ENCODE measurements around the gene NECTIN1.

The NECTIN1 gene

DNA sequence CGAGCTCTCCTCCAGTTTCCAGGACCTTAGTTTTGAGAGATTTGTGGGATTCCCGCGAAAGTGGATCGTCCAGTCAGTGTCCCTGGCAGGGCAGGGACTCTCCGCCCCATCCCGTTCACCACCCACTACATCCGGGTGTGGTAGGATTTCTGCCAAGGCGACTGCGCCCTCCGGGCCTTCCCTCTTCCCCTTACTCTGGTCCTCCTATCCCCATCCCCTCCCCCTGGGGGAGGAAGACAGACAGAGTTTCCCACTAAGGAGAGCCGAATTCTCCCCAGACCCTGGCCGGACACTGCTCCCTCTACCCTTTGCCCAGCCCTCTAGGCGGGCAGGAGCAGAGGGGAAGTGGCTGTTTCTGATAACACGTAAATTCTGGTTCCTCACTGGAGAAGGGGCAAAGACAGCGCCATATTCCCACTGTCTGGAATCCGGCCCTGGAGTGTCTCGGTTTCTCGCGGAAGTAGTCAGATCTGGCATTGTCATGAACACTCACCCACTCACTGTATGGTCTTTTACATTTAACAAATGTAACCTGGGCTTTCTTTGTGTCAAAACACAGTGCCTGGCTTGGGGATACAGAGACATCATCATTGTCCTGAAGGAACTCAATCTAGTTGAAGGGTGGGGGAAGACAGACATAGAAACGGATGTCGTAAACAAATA, 1.1 kb upstream of the NECTIN1 start:
- DNase-seq = peak; percentile 62

DNA sequence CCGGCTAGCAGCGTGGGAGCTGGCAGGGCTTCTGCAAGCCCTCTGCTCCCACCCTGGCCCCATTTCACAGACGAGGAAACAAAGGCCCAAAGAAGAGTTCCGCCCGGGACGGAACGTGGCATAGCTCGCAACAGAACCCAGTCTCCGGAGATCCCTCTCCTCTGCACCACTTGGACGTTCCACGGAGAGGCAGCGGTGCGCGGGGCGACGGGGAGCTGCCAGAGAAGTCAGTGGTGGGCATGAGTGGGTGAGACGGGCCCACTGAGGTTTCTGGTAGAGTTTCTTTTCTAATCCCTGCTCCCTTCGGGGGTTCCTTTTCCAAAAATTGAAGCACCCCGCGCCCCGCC, 554 bp upstream of the NECTIN1 start:
- DNase-seq = no peak

DNA sequence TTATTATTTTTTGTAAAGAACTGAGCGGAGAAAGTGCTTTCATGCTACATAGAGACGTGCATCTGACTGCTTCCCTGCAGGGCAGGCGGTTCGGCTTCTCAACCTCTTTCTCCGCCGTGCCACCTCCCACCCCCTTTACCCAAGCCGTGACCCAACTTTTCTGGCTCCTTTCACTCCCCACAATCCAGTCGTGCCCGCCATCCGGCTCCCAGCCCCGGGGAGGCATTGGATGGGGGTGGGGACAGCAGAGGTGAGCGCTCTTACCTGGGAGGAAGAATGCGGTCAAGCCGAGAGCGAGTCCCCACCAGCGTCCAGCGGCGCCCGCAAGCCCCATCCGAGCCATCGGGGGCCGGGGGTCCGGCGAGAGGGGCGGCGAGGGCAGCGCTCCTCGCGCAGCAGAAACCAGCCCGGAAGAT, 781 bp downstream of the NECTIN1 start:
- DNase-seq = no peak

DNA sequence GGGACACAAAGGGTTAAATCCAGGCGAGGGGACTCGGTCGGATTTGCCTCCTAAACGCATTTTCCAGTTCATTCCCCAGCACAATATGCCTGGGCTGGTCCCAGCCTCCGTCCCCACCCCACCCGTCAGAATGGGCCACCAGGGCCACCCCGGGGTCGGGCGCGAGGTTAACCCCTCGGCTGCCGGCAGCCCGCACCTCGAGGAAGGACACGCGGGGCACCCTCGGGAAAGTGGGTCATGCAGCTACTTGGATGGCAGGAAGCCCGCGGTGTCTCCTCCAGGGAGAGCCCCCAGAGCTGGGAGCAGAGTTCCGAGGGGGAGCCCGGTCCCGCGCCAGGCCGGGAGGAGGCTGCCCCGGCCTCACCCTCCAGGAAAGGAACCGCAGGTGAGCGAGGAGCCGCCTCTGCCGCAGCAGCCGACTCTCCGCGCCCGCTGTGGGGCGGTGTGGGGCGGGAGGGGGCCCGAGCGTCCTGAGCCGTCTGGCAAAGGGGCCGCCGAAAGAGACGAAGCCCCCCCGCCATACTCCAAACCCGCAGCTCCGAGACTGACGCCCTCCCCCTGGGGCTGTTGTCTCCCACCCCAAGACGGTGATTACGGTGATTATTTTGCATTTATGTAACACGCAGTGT, 1.4 kb downstream of the NECTIN1 start:
- no peak for DNase-seq

DNA sequence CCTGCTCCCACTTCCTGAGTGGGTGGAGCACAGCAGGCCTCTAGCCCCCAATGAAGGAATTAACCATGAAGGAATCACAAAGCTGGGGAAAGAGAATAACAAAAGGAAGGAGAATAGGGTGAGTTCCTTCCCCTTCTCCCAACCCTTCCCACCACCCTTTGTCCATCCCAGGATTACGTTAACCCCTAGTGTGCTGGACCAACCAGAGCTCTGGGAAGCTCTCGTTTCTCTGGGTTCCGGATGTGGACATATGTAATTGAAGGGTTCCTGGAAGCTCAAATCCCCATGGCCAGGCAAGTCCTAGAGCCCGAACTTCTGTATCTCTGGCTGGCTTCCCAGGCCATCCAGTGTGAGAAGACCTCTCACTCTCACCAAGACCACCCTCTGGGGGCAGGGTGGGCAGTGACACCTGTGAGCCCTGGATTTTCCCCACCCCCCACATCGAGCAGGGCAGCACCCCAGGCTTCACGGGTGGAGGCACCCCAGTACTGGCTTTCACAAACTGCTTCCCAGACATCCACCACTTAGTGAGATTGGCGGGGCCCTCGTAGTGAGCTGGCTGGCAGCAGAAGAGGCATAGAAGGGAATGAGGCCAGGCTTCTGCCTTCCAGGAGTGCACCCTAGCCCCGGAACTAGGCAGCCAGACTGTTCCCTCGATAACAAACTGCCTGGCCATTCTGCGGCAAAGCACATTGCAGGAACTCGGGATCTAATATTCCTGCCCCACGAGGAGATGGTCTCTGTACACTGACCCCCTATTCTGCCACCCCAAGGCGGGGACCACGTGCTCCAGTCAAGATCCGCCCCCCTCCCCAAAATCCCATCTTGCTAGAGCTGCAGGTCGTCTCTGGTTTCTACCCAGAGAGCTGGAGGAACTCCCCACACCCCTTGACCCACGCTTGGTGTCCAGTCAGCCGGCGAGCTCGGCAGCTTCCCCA, 2.1 kb downstream of the NECTIN1 start:
- no peak for DNase-seq

DNA sequence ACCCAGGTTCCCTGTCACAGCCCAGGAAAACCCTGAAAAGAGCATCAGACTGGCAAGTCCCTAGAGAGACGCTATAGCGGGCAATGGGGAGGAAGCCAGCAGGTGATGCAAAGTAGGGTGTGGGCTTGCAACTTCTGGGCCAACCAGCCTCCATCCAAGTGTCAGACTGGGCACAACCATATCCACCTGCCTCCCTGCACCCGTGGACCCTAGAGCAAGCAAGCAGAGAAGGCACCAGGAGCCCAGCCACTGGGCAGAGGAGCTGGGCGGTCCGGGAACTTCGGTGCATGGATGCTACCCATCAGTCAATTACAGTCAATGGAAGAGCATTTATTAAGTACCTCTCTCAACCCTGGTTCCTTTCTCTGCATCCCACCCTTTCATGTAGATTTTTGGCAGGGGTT, 2.8 kb downstream of the NECTIN1 start:
- no peak for DNase-seq

DNA sequence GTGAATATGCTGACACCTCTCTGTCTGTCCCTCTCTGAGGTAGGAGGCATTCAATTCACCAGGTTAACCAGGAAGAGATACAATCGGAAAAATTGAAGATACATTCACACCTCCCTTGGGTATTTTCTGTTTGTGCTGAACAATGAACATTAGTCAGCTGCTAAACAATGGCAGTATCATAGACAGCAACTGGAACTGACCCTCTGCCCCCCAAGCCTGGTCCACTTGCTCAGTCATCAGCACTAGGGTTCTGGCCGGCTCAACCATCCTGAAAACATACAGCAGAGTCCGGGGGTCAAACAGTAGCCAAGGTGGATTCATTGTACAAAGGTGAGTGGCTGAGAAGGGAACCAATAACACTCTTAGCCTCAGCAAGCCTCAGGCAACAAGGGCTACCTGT, 4.0 kb downstream of the NECTIN1 start:
- no peak for DNase-seq

DNA sequence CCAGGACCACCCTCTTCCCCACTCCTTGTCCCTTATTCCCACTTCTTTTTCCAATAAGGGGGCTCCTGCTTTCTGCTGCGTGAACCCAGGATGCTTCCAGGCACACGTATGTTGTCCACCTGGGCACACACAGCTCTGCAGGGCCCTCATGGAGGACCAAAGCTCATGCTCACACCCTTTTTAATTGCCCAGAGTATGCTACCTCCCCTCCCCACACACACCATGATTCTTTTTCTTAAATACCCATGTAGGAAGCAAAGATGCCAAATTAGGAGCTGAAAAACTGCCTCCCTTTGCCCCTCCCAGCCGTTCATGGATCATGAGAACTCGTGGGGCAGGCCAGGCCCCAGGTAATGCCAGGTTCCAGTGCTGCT, 5.1 kb downstream of the NECTIN1 start:
- DNase-seq = no peak

DNA sequence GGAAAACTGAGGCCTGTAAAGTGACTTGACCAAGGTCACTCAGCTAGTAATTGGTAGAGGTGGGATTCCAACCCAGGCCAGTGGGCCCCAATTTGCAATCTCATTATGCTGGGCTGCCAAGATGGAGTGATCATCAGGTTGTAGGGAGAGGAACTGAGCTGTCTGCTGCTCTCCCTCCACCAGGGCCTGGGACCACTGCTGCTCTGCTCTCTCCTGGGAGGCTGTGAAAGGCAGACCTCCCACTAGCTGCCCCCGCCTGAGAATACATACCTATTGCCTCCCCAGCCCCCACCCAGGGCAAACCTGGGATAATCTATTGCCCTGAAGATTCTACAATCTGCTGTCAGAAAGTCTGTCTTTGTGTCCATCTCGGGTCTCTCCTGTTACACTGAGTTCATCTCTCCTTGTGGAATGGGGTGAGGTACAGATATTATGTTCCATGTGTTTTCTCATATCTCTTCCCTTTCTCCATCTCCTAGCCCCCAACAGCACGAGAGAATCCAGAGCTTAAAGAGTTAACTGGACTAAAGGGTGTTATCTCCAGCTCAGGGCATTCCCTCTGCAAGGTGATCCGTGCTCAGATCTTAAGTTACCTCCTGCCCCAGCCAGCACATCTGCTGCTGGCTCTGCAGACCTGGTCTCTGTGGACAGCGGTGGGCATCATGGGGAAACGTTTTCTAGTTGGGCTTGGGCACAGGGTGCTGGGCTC, 5.6 kb downstream of the NECTIN1 start:
- no peak for DNase-seq

DNA sequence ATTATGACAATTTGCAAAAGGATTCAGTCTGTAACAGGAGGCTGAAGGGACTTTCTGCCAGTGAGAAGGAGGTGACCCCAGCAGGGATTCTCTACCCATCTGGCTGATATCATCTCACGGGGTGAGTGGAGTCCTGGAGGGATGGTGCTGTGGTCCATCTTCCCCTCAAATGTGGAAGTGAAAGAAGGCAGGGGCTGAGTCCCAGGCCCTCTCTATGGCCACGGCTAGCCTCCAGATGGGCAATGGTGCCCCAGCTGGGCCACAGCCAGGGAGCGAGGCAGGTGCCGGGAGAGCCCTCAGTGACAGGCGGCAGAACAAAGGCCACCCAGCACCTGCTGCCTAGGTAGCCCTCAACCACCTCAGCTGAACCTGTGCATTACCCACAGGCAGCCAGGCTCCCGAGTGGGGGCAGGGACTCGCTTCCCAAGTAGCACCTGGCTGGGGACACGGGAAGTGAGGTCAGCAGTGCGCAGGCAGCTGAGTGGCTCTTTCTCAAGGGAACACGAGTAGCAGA, 6.7 kb downstream of the NECTIN1 start:
- DNase-seq = no peak

DNA sequence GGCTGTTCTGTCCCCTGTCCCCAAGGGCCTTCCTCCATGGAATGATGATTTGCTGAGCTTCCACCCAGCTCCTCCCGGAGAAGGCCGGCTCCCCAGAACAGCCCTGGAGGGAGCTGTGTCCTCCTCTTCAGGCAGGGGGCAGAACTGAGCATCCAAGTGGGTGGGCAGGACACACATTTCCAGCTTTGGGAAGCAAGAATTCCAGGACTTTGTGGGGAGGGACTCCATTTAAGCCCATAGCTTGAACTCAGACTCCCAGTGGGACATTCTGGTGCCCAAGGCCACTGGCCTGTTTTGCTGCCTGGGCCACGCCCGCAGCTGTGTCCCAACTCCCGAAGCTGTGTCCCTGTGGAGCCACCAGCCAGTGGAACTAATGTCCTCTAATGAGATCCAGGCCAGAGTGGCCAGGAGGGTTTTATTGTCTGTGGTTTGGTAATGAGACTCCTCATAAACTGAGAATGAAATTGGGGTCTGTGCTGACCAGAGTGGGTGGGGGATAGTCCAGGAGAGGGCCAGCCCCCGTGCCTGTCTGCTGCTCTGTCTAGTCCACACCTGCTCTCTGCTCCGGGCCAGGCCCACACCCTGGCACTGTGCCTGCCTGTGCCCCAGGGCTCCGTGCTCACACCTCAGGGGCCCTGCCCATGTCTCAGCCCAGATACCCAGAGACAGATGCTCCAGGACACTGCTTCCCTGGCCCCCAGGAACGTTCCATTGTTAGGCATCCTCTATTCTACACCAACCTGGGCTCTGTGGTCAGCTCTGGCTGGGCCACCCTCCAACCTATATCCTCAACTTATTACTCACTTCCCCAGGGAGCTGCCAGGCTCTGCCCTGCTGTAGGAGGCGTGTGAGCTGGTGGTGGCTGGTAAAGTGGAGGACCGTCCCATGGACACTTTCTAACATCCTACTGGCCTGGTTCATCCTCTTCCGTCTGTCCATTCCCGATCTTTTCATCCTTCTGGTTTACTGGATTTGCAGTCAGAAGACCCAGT, 7.6 kb downstream of the NECTIN1 start:
- DNase-seq = peak; percentile 50

DNA sequence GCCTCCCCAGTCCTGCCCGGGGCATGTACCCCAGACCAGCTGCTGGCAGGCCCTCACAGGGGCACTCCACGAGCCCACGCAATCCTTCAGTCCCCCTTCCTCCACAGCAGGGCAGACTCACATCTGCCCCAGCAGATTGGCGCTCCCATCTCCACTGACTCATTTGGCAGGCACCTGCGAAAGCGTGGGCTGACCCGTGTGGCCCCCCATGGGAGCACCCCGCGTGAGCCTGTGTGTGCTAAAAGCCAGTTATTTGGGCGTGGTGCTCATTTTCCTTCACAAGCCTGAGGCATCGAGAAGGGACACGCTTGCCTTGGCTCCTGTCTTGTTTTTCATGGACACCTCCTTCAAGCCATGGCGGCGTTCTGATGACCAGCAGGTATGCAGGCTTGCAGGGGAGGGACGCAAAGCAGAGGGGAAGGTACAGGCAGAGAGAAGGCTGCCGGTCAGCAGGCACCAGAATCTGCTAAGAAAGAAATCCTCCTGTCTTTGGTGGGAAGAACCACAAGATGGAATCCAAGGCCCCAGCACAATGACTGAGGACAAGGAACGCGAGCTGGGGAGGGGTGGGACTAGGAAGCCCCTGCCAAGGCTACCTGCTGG, 8.6 kb downstream of the NECTIN1 start:
- no peak for DNase-seq

DNA sequence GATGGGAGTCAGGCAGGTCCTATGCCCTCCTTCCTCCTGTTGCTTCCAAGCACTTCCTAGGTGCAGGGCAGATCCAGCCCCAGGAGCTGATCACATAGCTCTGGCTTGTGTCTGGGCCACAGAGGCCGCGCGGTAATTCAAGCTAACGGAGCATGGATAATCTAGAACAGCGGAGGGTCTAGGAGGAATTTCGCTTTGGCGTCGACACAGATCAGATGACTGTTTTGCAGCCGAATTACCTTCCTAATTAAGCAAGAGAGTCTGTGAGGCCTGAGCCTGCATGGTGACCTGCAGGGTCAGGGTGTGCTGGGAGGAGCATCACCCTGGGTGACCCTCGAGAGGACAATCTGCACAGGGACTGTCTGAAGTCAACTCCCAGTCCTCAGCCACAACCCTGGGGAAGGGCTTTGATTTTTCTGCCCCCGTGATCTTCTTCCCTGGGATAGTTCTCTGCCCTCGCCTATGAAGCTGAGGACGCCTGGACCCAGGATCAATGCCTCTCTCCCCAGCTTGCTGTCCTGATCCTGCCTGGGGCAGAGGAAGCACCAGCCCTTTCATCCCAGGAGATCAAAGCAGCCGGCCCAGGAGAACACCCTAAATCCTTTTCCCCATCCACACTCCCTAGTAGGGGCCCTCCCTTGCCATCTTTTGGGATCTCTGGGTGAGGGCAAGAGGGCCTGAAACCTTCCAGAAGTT, 11.0 kb downstream of the NECTIN1 start:
- DNase-seq = no peak

DNA sequence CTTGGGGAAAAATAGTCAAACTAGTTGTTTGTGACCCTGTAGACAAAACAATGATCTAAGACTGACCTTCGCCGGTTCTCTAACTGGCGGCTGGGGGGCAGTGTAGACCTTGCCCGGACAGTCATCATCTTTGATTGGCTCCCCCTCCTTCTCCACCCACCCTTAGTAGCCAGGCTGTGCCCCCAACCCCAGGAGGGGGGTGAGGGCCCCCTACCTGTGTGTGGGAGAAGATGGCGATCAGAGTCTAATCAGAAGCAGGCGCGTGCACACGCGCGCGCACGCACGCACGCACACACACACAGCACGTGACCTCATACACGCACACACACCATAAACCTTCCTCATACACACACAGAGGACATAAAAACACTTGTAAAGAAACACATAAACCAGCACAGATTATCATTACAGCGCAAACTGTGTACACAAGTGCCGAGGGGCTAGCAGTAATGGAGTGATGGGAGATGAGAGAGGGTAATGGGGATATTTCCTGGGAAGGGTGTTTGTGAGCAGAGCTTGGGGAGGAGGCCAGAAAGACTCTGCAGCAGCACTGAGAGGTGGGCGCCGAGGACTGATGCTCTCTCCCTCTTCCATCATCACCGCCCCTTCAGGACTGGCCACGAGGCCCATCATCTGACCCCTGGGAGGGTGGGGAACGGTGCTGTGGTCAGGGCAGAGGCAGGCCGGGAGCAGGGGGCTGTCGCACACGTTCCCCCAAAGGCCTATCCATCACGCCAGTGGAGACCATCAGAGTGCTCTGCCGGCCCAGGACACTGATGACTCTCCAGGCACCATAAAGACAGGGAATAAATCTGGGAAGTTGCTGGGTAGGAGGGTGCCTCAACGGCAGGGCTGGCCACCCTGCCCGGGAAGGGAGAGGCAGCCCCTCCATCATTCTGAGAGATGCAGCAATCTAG, 12.2 kb downstream of the NECTIN1 start:
- no peak for DNase-seq

DNA sequence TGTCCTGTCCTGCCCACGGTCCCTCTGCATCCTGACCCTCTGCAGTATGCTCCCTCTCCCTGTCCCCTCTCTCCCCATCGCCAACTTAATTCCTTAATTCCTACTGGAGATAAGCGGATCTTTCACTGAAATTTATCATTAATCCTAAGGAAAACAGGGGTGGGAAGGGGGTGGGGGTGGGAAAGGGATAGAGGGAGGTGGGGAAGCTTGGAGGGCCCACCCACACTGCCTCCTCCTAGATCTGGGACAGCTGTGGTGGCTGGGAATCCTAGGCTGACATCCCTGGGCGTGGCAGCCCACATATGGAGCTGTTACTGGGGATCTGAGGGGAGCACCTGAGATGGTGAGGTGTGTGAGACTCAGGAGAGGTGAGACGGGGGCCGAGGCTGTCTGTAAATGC, 14.4 kb downstream of the NECTIN1 start:
- DNase-seq = no peak

DNA sequence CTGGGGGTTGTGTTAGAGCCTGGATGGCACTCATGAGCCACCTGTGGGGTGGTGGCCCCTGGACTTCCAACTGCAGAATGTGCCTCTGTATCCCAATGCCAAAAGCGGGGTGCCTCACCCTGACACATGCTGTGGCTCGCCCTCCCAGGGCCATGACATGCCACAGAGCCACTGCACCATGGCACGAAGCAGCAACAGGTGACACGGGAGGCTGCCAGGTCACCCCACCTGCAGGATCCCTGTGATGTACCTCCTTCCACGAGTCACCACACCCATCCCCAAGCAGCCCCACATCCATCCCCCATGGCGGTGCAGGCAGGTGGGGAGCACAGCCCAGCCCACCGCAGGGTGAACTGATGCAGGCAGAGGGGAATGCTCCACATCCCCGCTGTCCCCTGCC, 14.8 kb downstream of the NECTIN1 start:
- DNase-seq = no peak

DNA sequence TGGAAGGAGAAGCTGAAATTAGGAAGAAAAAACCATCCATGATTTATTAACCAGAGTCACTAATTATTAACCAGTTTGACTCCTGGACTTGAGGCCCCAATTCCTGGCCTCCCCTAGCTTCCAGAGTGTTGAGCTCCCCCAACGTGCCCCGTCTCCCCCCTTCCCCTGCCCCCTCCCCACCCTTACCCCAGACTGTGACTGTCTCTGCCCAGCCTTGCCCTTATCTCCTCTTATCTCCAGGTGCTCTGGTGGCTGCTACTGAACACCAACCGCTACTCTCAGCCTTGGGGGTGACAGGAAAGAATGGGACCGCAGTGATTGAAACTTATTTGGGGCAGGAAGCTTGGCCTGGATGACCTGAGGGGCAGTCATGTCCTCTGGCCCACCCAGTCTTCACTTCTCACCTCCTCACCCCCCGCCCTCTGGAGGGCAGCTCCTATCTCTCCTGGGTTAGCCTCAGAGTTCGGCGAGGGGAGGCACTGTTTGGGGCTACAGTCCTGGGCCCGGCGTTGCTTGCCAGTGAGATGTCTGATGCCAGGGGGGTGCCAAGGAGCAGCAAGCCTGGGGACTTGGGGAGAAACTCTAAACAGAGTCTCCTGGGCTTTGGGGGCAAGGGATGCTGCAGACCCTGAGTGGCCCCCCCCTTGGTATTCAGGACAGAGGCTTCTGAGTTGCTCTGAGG, 15.5 kb downstream of the NECTIN1 start:
- no peak for DNase-seq

DNA sequence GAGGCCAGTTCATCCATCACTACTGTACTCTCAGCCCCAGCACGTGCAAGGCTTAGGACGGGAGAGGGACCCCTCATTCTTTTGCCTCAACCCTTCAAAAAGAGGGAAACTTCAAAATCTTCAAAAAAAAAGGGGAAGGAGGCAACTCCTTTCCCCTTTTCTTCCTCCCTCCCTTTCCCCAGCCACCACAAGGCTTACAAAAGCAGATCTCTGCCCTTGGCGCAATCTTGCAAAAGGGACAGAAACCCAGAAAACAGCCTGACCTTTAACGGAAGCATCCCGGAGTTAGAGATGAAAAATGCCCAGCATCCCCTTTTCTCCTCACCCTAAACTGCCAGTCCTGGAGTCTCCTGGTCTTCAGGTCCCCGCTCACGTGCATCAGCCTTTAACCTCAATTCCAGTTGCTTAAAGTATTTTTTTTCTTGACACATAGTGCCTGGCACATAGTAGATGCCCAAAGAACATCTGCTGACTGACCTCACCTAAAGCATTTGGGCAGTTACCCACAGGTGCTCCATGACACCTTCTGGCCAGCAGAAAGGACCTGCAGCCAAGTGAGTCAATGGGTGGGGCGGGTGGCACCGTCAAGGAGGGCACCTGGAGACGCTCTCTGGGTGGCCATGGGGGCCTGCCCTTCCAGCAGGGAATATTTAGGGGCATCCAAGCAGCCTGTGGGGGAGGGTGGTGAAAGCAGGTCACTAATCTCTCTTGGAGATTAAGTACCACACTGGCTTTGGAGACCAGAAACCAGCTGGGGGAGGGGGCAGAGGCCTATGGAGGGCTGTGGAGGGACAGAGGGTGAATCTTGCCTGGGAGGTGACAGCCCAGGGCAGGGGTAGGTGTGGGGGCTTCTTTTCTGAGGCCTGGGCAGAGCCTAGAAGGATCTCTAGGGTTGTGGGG, 16.3 kb downstream of the NECTIN1 start:
- no peak for DNase-seq
